HepG2 (cell line): Measurements from ENCODE around the gene TAF6L. TPM values are rescaled to one million over a fixed set of nuclear protein-coding genes. Genes with fewer than 3 reads are reported as not detected.

Experiments used
- AGO2 ChIP-seq: fragments of 200-400 bp; formaldehyde crosslinking; optimal IDR thresholded peaks from 2 replicates; pipeline ENCODE3; 2017; ENCODE audit warnings: mild to moderate bottlenecking, low read depth, low read length, moderate library complexity
- ASH2L ChIP-seq: fragments of 300-600, 200-600 bp; sonication (generic); IDR thresholded peaks from 2 replicates; pipeline ENCODE4 v1.7.0; 2017; ENCODE audit warnings: low read depth, mild to moderate bottlenecking, moderate library complexity, mixed read lengths, low read length; ENCODE audit not compliant: insufficient read length
- BHLHE40 ChIP-seq: IDR thresholded peaks from 2 replicates; pipeline ENCODE4 v1.6.1; 2011; ENCODE audit warnings: low read length, improper control_type of control experiment
- EP300 ChIP-seq, 3 experiments: sonication (generic) in 1 of 3; formaldehyde crosslinking in 1 of 3; IDR thresholded peaks; 2 replicates each; pipeline versions ENCODE4 v1.5.1 to v1.6.1; 2011 to 2020; ENCODE audit warnings: low read depth in 2 of 3, low read length in 2 of 3, borderline replicate concordance in 1 of 3, improper control_type of control experiment in 1 of 3, mild to moderate bottlenecking in 1 of 3, missing genetic modification reagents in 1 of 3, moderate library complexity in 1 of 3
- FOXP1 ChIP-seq, 2 experiments: fragments of 450-650 bp in 1 of 2; IDR thresholded peaks; 2 replicates each; pipeline ENCODE4 v1.6.1; 2017 to 2018; ENCODE audit warnings: antibody characterized with exemption in 1 of 2
- JUN ChIP-seq: sonication (generic); formaldehyde crosslinking; IDR thresholded peaks from 2 replicates; pipeline ENCODE4 v1.4.0; 2020; ENCODE audit warnings: mild to moderate bottlenecking, missing genetic modification reagents
- MBNL3 ChIP-seq: fragments of 250-450 bp; sonication (Bioruptor Pico); conservative IDR thresholded peaks from 2 replicates; pipeline ENCODE4 v1.8.0; 2022; ENCODE audit warnings: mild to moderate bottlenecking, inconsistent platforms
- NCOA2 ChIP-seq: sonication (generic); formaldehyde crosslinking; IDR thresholded peaks from 2 replicates; pipeline ENCODE4 v1.8.0; 2022; ENCODE audit warnings: inconsistent platforms
- NR3C1 ChIP-seq: sonication (generic); formaldehyde crosslinking; IDR thresholded peaks from 2 replicates; pipeline ENCODE4 v1.4.0; 2020; ENCODE audit warnings: missing genetic modification reagents
- TCF12 ChIP-seq, 2 experiments: fragments of 450-650 bp in 1 of 2; sonication (generic) in 1 of 2; formaldehyde crosslinking in 1 of 2; IDR thresholded peaks; 2 replicates each; pipeline versions ENCODE4 v1.6.1 to v1.8.0; 2017 to 2022; ENCODE audit warnings: antibody characterized with exemption in 1 of 2, mild to moderate bottlenecking in 1 of 2, missing genetic modification reagents in 1 of 2, moderate library complexity in 1 of 2
- ZNF180 ChIP-seq: sonication (generic); formaldehyde crosslinking; IDR thresholded peaks from 2 replicates; pipeline ENCODE4 v1.4.0; 2020; ENCODE audit warnings: low read depth, missing genetic modification reagents, borderline replicate concordance
- ZNF607 ChIP-seq: sonication (generic); formaldehyde crosslinking; IDR thresholded peaks from 2 replicates; pipeline ENCODE4 v1.5.1; 2020; ENCODE audit warnings: missing genetic modification reagents, mild to moderate bottlenecking, borderline replicate concordance
- ZNF670 ChIP-seq: sonication (generic); formaldehyde crosslinking; IDR thresholded peaks from 2 replicates; pipeline ENCODE4 v1.8.0; 2022; ENCODE audit warnings: mild to moderate bottlenecking, missing genetic modification reagents, borderline replicate concordance
- polyA plus RNA-seq, 8 experiments: library from polyadenylated mRNA; depleted of rRNA in 3 of 8; stranded (reverse) in 7 of 8; unstranded in 1 of 8; fragments of >200 nt; fragmentation: Illumina TruSeq in 4 of 8; extraction: Trizol in 4 of 8; gene quantifications; 2 replicates each; pipeline versions ENCODE4 v1.2.1 to v1.2.3, GENCODE V29; 2011 to 2016; ENCODE audit warnings: low read depth in 4 of 8, missing spikeins in 1 of 8, mixed read lengths in 1 of 8; ENCODE audit not compliant: insufficient read depth in 1 of 8
- total RNA-seq, 5 experiments: library from RNA; depleted of rRNA; stranded (reverse); fragments of >200 nt; fragmentation: Illumina TruSeq; extraction: Trizol; gene quantifications; 2 replicates each; pipeline ENCODE4 v1.2.3, GENCODE V29; 2016; ENCODE audit warnings: low read depth in 1 of 5
- TF ChIP-seq, protein P1 (sequence below): sonication (generic); formaldehyde crosslinking; IDR thresholded peaks from 2 replicates; pipeline ENCODE4 v1.5.0; 2020; ENCODE audit warnings: missing genetic modification reagents
- TF ChIP-seq, protein P2 (sequence below): sonication (generic); formaldehyde crosslinking; IDR thresholded peaks from 2 replicates; pipeline ENCODE4 v1.4.0; 2020; ENCODE audit warnings: missing genetic modification reagents
- TF ChIP-seq, protein P3 (sequence below): sonication (generic); formaldehyde crosslinking; IDR thresholded peaks from 2 replicates; pipeline ENCODE4 v1.4.0; 2020; ENCODE audit warnings: missing genetic modification reagents, borderline replicate concordance
- TF ChIP-seq, protein P4 (sequence below): sonication (generic); formaldehyde crosslinking; IDR thresholded peaks from 2 replicates; pipeline ENCODE4 v1.8.1; 2023; ENCODE audit warnings: mild to moderate bottlenecking, inconsistent platforms, moderate library complexity, missing genetic modification reagents, borderline replicate concordance

TAF6L gene
- total and polyA plus RNA-seq, 2 of the 13 experiments (the other 11 are each of a cell fraction or from before 2014, with no cell fraction given), result 12.6 to 19.4 TPM

DNA sequence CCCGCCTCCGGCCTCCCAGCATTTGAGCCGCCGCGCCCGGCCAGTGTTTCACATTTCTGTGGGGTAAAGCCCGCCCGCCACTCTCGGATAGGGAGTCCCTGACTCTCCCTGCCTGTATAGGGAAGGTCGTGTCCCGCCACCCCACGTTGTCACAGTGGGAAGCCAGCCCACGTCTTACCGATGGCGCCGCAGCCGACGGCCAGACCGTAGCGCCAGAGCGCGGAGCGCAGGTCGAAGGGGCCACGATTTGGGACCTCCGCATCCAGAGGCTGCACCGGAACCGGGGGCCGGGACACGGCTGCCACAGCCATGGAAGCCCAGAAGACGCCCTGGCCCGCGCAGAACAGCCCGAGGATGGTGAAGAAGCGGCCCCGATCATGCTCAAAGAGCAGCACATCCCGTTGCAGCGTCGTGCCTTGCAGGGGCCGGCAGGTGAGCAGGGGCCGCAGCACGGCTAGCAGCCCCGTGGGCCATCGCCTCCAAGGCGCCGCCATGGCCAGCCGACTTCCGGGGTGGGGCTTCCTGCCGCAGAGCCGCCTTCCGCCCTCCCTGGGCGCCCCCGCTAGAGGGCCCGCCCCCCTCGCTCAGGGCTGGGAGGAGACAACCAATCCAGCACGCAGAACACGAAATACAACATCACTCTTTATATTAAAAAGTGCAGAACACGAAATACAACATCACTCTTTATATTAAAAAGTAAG is 20.5 kb downstream of the TAF6L start, which contains the start of gene TMEM223 (continued):
- TF ChIP-seq TCF12 (IDR thresholded peaks at IDR 0.05) (no peak), TCF12 (CRISPR knock-in tag; IDR thresholded peaks at IDR 0.05) (no peak), BHLHE40 (no peak), EP300 (IDR thresholded peaks at IDR 0.05; ENCODE audit: low read depth in 2 of 2, low read length in 2 of 2) (no peak), EP300 (CRISPR knock-in tag; IDR thresholded peaks at IDR 0.05; ENCODE audit: borderline replicate concordance) (peak; percentile 44; the same call in 1 of the 2 replicates), NR3C1 (CRISPR knock-in tag) (no peak), ZNF180 (CRISPR knock-in tag) (no peak), NCOA2 (no peak), AGO2 (peak; percentile 99), FOXP1 (IDR thresholded peaks at IDR 0.05) (no peak), FOXP1 (CRISPR knock-in tag; IDR thresholded peaks at IDR 0.05) (no peak), ZNF607 (peak; percentile 79), MBNL3 (no peak), ASH2L (peak; percentile 77), JUN (CRISPR knock-in tag) (no peak), ZNF670 (CRISPR knock-in tag) (peak; percentile 85; the same call in 1 of the 2 replicates)
- TF ChIP-seq, protein P1, sequence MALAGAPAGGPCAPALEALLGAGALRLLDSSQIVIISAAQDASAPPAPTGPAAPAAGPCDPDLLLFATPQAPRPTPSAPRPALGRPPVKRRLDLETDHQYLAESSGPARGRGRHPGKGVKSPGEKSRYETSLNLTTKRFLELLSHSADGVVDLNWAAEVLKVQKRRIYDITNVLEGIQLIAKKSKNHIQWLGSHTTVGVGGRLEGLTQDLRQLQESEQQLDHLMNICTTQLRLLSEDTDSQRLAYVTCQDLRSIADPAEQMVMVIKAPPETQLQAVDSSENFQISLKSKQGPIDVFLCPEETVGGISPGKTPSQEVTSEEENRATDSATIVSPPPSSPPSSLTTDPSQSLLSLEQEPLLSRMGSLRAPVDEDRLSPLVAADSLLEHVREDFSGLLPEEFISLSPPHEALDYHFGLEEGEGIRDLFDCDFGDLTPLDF, result no peak
- TF ChIP-seq, protein P2, sequence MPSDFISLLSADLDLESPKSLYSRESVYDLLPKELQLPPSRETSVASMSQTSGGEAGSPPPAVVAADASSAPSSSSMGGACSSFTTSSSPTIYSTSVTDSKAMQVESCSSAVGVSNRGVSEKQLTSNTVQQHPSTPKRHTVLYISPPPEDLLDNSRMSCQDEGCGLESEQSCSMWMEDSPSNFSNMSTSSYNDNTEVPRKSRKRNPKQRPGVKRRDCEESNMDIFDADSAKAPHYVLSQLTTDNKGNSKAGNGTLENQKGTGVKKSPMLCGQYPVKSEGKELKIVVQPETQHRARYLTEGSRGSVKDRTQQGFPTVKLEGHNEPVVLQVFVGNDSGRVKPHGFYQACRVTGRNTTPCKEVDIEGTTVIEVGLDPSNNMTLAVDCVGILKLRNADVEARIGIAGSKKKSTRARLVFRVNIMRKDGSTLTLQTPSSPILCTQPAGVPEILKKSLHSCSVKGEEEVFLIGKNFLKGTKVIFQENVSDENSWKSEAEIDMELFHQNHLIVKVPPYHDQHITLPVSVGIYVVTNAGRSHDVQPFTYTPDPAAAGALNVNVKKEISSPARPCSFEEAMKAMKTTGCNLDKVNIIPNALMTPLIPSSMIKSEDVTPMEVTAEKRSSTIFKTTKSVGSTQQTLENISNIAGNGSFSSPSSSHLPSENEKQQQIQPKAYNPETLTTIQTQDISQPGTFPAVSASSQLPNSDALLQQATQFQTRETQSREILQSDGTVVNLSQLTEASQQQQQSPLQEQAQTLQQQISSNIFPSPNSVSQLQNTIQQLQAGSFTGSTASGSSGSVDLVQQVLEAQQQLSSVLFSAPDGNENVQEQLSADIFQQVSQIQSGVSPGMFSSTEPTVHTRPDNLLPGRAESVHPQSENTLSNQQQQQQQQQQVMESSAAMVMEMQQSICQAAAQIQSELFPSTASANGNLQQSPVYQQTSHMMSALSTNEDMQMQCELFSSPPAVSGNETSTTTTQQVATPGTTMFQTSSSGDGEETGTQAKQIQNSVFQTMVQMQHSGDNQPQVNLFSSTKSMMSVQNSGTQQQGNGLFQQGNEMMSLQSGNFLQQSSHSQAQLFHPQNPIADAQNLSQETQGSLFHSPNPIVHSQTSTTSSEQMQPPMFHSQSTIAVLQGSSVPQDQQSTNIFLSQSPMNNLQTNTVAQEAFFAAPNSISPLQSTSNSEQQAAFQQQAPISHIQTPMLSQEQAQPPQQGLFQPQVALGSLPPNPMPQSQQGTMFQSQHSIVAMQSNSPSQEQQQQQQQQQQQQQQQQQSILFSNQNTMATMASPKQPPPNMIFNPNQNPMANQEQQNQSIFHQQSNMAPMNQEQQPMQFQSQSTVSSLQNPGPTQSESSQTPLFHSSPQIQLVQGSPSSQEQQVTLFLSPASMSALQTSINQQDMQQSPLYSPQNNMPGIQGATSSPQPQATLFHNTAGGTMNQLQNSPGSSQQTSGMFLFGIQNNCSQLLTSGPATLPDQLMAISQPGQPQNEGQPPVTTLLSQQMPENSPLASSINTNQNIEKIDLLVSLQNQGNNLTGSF (CRISPR knock-in tag), result no peak
- TF ChIP-seq, protein P3, sequence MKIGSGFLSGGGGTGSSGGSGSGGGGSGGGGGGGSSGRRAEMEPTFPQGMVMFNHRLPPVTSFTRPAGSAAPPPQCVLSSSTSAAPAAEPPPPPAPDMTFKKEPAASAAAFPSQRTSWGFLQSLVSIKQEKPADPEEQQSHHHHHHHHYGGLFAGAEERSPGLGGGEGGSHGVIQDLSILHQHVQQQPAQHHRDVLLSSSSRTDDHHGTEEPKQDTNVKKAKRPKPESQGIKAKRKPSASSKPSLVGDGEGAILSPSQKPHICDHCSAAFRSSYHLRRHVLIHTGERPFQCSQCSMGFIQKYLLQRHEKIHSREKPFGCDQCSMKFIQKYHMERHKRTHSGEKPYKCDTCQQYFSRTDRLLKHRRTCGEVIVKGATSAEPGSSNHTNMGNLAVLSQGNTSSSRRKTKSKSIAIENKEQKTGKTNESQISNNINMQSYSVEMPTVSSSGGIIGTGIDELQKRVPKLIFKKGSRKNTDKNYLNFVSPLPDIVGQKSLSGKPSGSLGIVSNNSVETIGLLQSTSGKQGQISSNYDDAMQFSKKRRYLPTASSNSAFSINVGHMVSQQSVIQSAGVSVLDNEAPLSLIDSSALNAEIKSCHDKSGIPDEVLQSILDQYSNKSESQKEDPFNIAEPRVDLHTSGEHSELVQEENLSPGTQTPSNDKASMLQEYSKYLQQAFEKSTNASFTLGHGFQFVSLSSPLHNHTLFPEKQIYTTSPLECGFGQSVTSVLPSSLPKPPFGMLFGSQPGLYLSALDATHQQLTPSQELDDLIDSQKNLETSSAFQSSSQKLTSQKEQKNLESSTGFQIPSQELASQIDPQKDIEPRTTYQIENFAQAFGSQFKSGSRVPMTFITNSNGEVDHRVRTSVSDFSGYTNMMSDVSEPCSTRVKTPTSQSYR (CRISPR knock-in tag), result no peak
- TF ChIP-seq, protein P4, sequence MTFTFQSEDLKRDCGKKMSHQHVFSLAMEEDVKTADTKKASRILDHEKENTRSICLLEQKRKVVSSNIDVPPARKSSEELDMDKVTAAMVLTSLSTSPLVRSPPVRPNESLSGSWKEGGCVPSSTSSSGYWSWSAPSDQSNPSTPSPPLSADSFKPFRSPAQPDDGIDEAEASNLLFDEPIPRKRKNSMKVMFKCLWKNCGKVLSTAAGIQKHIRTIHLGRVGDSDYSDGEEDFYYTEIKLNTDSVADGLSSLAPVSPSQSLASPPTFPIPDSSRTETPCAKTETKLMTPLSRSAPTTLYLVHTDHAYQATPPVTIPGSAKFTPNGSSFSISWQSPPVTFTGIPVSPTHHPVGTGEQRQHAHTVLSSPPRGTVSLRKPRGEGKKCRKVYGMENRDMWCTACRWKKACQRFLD (CRISPR knock-in tag), result no peak
